ENCODE measurements around the gene SYP. TPM values are rescaled to one million over a fixed set of nuclear protein-coding genes. Genes with fewer than 3 reads are reported as not detected.
"Not testable (repeated sequence)": the region's sequence is repeated elsewhere in the genome, so short reads cannot be mapped to it uniquely, and the experiment has no call there.

SYP gene
- total RNA-seq, 1 donor from 2014 or later, result 0.82 TPM

DNA sequence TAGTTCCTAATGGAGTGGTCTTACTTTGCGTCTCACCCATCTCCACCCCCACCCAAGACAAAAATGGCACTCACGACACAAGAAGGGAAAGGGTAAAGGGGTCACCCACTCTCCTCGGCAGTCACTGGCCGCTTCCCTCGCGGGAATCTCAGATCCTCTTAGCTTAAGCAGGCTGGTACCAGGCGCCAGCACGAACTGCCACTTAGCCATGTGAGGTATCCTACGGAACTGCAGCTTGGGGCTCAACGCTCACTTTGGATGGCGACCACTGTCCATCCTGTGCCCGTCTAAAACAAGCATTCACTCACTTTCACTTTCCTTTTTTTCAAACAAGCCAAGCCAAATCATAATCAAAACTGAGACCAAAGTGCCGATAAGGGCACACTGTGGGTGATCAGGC is 52.1 kb downstream of the SYP start:
- H3K36me3 Mint-ChIP-seq (ENCODE audit: low read depth), result no peaks in the 10 kb centered on the region
- no peak for DNase-seq
- no peaks in the 10 kb centered on the region for H3K27me3 Mint-ChIP-seq
- peaks cover 3% of the 10 kb centered on the region for H3K4me1 Mint-ChIP-seq
- CTCF ChIA-PET, result no interaction called here
- H3K4me3 Mint-ChIP-seq, result no peak overlapping the region
- no peaks in the 10 kb centered on the region for H3K9me3 Mint-ChIP-seq
- intact Hi-C loops (cut with micrococcal nuclease), result no loop called here
- no peak for ATAC-seq (ENCODE audit: low read depth)
- no peak for TF ChIP-seq CTCF (IDR thresholded peaks at IDR 0.05)
- POLR2A ChIA-PET, result no interaction called here
- H3K27ac Mint-ChIP-seq, result no peak overlapping the region

GRCh38 chrX:49147282-49147681 is 52.7 kb downstream of the SYP start:
- Mint-ChIP-seq H3K27me3 (no peaks in the 10 kb centered on the region), H3K27ac (no peak overlapping the region), H3K36me3 (ENCODE audit: low read depth) (no peaks in the 10 kb centered on the region), H3K9me3 (no peaks in the 10 kb centered on the region), H3K4me3 (no peak overlapping the region), H3K4me1 (peaks cover 3% of the 10 kb centered on the region)
- intact Hi-C loops (cut with micrococcal nuclease), result no loop called here
- TF ChIP-seq CTCF (IDR thresholded peaks at IDR 0.05), result no peak
- ATAC-seq (ENCODE audit: low read depth) (no peak), DNase-seq (no peak)
- ChIA-PET CTCF (no interaction called here), POLR2A (no interaction called here)

DNA sequence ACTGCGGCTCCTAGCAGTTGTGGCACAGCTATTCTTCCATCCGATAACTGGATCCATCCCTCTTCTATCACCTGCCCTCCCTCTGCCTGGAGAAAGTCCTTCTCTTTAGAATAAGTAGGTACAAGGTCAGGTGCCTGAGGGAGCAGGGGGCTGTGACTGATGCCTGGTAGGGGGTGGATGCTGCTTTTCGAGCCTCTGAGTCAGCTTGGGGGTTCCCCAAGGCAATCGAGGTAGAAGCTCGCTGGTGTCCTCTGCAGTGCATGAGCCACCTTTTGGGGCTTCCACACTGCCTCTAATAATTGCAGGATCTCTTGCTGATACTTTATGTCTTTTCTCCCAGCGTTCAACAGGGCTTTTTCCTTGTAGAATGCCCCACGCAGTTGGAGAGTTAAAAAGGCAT is 56.8 kb downstream of the SYP start:
- POLR2A ChIA-PET; H3K36me3 Mint-ChIP-seq (ENCODE audit: low read depth); H3K9me3 Mint-ChIP-seq; intact Hi-C loops (cut with micrococcal nuclease); ATAC-seq (ENCODE audit: low read depth); H3K4me3 Mint-ChIP-seq; H3K4me1 Mint-ChIP-seq; H3K27me3 Mint-ChIP-seq; H3K27ac Mint-ChIP-seq; DNase-seq: not testable (repeated sequence)
- CTCF ChIA-PET, result interaction anchor here (1.5 kb wide), 1 partner anchor 13 kb away, joined by 4 read pairs; no protein-coding TSS in a partner anchor

GRCh38 chrX:49142264-49142663 is 57.7 kb downstream of the SYP start:
- H3K36me3 Mint-ChIP-seq (ENCODE audit: low read depth); H3K9me3 Mint-ChIP-seq; DNase-seq; H3K27ac Mint-ChIP-seq; H3K4me1 Mint-ChIP-seq; intact Hi-C loops (cut with micrococcal nuclease); H3K4me3 Mint-ChIP-seq; ATAC-seq (ENCODE audit: low read depth); H3K27me3 Mint-ChIP-seq: not testable (repeated sequence)
- POLR2A ChIA-PET, result interaction anchor here (1.1 kb wide), 1 partner anchor 14 kb away, joined by 5 read pairs; no protein-coding TSS in a partner anchor
- CTCF ChIA-PET, result interaction anchor here (0.9 to 1.5 kb wide), 2 partner anchors 14 to 22 kb away, joined by 4 read pairs; no protein-coding TSS in a partner anchor

DNA sequence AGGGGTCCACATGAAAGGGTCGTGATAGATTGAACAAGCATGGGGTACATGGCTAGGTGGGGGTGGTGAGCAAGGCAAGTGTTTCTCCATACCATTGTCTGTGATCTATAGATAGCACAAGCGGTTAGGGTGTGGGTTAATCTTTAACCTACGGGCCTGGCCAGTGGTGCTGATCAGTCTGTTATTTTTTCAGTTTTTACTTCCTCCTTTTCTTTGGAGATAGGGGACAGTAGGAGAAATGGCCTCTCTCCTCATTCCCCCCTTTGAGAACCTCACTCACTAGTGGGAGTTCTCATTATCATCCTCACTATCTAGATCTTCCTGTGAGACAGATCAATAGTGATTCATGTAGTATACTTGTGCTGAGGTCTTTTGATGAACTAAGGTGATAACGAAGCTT is 60.3 kb downstream of the SYP start:
- POLR2A ChIA-PET, result no interaction called here
- Mint-ChIP-seq H3K36me3 (ENCODE audit: low read depth) (peaks cover 8% of the 10 kb centered on the region), H3K4me1 (no peaks in the 10 kb centered on the region), H3K27me3 (no peaks in the 10 kb centered on the region), H3K4me3 (no peak overlapping the region), H3K9me3 (no peaks in the 10 kb centered on the region), H3K27ac (no peak overlapping the region)
- TF ChIP-seq CTCF (IDR thresholded peaks at IDR 0.05), result no peak
- no peak for DNase-seq
- intact Hi-C loops (cut with micrococcal nuclease), result no loop called here
- ATAC-seq (ENCODE audit: low read depth), result no peak
- CTCF ChIA-PET, result no interaction called here

Other genes with a start within 250 kb of the SYP start
- 76.0 and 78.1 TPM in 2 replicates for gene OTUD5, start 242.6 kb downstream of the SYP start, total RNA-seq
- 0.66 and 1.8 TPM in 2 replicates for gene KCND1, start 228.3 kb downstream of the SYP start, total RNA-seq
- 97.3 and 117 TPM in 2 replicates for gene GRIPAP1, start 197.9 kb downstream of the SYP start, total RNA-seq
- 31.1 and 33.3 TPM in 2 replicates for gene TFE3, start 156.8 kb downstream of the SYP start, total RNA-seq
- gene CCDC120, start 141.2 kb downstream of the SYP start, total RNA-seq, result 7.9 and 8.9 TPM in 2 replicates
- gene PRAF2, start 126.2 kb downstream of the SYP start, total RNA-seq, result 10.6 and 11.6 TPM in 2 replicates
- 48.8 and 55.8 TPM in 2 replicates for gene WDR45, start 120.3 kb downstream of the SYP start, total RNA-seq
- 18.7 and 19.6 TPM in 2 replicates for gene GPKOW, start 76.5 kb downstream of the SYP start, total RNA-seq
- gene MAGIX, start 37.4 kb downstream of the SYP start, total RNA-seq, result 1.2 and 1.5 TPM in 2 replicates
- gene PLP2, start 28.3 kb downstream of the SYP start, total RNA-seq, result 97.2 and 111 TPM in 2 replicates
- 11.8 and 13.8 TPM in 2 replicates for gene PRICKLE3, start 13.8 kb downstream of the SYP start, total RNA-seq
- gene CACNA1F, start 33.1 kb upstream of the SYP start, total RNA-seq, result 2.6 and 3.0 TPM in 2 replicates
- gene CCDC22, start 35.3 kb upstream of the SYP start, total RNA-seq, result 26.8 and 31.3 TPM in 2 replicates
- 0.12 and 0.29 TPM in 2 replicates for gene FOXP3, start 64.5 kb upstream of the SYP start, total RNA-seq
- gene PPP1R3F, start 69.6 kb upstream of the SYP start, total RNA-seq, result 5.9 and 7.4 TPM in 2 replicates
- gene GAGE10, start 103.5 kb upstream of the SYP start, total RNA-seq, result not detected in 2 replicates
- gene GAGE12J, start 121.8 kb upstream of the SYP start, total RNA-seq, result not detected in 2 replicates
- not detected in 2 replicates for gene GAGE13, start 131.4 kb upstream of the SYP start, total RNA-seq